Measurements from ENCODE around the gene UBE2V1. TPM values are rescaled to one million over a fixed set of nuclear protein-coding genes. Genes with fewer than 3 reads are reported as not detected.
A peak's percentile ranks its signal among the peaks of the same experiment; 100 is the strongest.

UBE2V1 gene
- polyA plus RNA-seq, 3 donors, result 62.2 to 95.5 (median 71.1) TPM

- H3K27ac Mint-ChIP-seq, result peak overlapping the region in 3 of 7 donors; percentile 2 to 58 (median 35)
- peaks cover 0 to 9% (median 4%) of the 10 kb centered on the region in 7 donors for H3K9me3 Mint-ChIP-seq
Observed at GRCh38 chr20:50123418-50123817, 10.5 kb upstream of the UBE2V1 start.

GRCh38 chr20:50122763-50123162 is 9.8 kb upstream of the UBE2V1 start:
- WGBS (ENCODE audit: insufficient coverage), result 100% methylated on average over 1 of the region's 4 CpGs
- no peak for DNase-seq
- Mint-ChIP-seq H3K4me1 (peaks cover 7% of the 10 kb centered on the region), H3K4me3 (no peak overlapping the region), H3K27ac (peak overlapping the region in 1 of 7 donors; percentile 66), H3K36me3 (peaks cover 50 to 55% of the 10 kb centered on the region in 2 donors), H3K27me3 (ENCODE audit: low read depth in 3 of 3) (peaks cover 0 to 3% (median 2%) of the 10 kb centered on the region in 3 donors), H3K9me3 (peaks cover 0 to 9% (median 4%) of the 10 kb centered on the region in 7 donors)
- Histone ChIP-seq H4K20me1 (ENCODE audit: insufficient read depth, low read length) (peaks cover 3% of the 10 kb centered on the region), H2AFZ (ENCODE audit: insufficient read depth, low read depth, low read length, poor library complexity, severe bottlenecking) (no peak overlapping the region), H3K4me2 (replicated peaks; ENCODE audit: extremely low read depth, low read length, poor library complexity, severe bottlenecking) (no peak overlapping the region), H3K9ac (ENCODE audit: insufficient read depth, low read length, poor library complexity, severe bottlenecking) (no peak overlapping the region), H3K9me3 (replicated peaks in 1 of 2; ENCODE audit: control insufficient read depth in 1 of 2, insufficient read depth in 1 of 2, low read length in 2 of 2) (peaks cover 0 to 4% of the 10 kb centered on the region in 2 donors), H3K4me3 (replicated peaks in 1 of 3; ENCODE audit: low read depth in 2 of 3, low read length in 3 of 3) (no peak overlapping the region), H3K36me3 (replicated peaks in 1 of 2; ENCODE audit: control insufficient read depth in 1 of 2, insufficient read depth in 2 of 2, low read length in 2 of 2) (peaks cover 42 to 48% of the 10 kb centered on the region in 2 donors), H3K4me1 (ENCODE audit: control insufficient read depth in 1 of 2, insufficient read depth in 2 of 2, low read length in 2 of 2) (peaks cover 0 to 2% of the 10 kb centered on the region in 2 donors), H3K27me3 (ENCODE audit: control insufficient read depth in 2 of 2, insufficient read depth in 2 of 2, low read length in 2 of 2) (no peaks in the 10 kb centered on the region), H3K79me2 (ENCODE audit: insufficient read depth, low read length) (no peaks in the 10 kb centered on the region), H3K27ac (ENCODE audit: low read depth in 1 of 2, low read length in 2 of 2) (no peak overlapping the region)
- no peak for TF ChIP-seq CTCF (IDR thresholded peaks at IDR 0.05)
- intact Hi-C loops (cut with micrococcal nuclease), result no loop called here

More at GRCh38 chr20:50123418-50123817, 10.5 kb upstream of the UBE2V1 start:
- Histone ChIP-seq H2AFZ (ENCODE audit: insufficient read depth, low read depth, low read length, poor library complexity, severe bottlenecking) (no peak overlapping the region), H3K27ac (ENCODE audit: low read depth in 1 of 2, low read length in 2 of 2) (no peak overlapping the region), H3K36me3 (replicated peaks in 1 of 2; ENCODE audit: control insufficient read depth in 1 of 2, insufficient read depth in 2 of 2, low read length in 2 of 2) (peaks cover 48 to 54% of the 10 kb centered on the region in 2 donors), H3K79me2 (ENCODE audit: insufficient read depth, low read length) (no peaks in the 10 kb centered on the region), H3K4me2 (replicated peaks; ENCODE audit: extremely low read depth, low read length, poor library complexity, severe bottlenecking) (no peak overlapping the region), H3K9ac (ENCODE audit: insufficient read depth, low read length, poor library complexity, severe bottlenecking) (no peak overlapping the region), H3K9me3 (replicated peaks in 1 of 2; ENCODE audit: control insufficient read depth in 1 of 2, insufficient read depth in 1 of 2, low read length in 2 of 2) (peaks cover 0 to 4% of the 10 kb centered on the region in 2 donors), H3K4me3 (replicated peaks in 1 of 3; ENCODE audit: low read depth in 2 of 3, low read length in 3 of 3) (no peak overlapping the region), H4K20me1 (ENCODE audit: insufficient read depth, low read length) (peaks cover 3% of the 10 kb centered on the region), H3K27me3 (ENCODE audit: control insufficient read depth in 2 of 2, insufficient read depth in 2 of 2, low read length in 2 of 2) (no peaks in the 10 kb centered on the region), H3K4me1 (ENCODE audit: control insufficient read depth in 1 of 2, insufficient read depth in 2 of 2, low read length in 2 of 2) (peaks cover 0 to 2% of the 10 kb centered on the region in 2 donors)
- Mint-ChIP-seq H3K27me3 (ENCODE audit: low read depth in 3 of 3) (peaks cover 0 to 3% (median 2%) of the 10 kb centered on the region in 3 donors), H3K4me1 (peaks cover 7% of the 10 kb centered on the region), H3K4me3 (no peak overlapping the region), H3K36me3 (peaks cover 56 to 61% of the 10 kb centered on the region in 2 donors)
- no peak for DNase-seq
- intact Hi-C loops (cut with micrococcal nuclease), result no loop called here
- no peak for TF ChIP-seq CTCF (IDR thresholded peaks at IDR 0.05)
- 97% methylated on average over 6 of the region's 7 CpGs for WGBS (ENCODE audit: insufficient coverage)
